Panc1 (cell line): ENCODE data around the gene KRTAP4-6. TPM values are rescaled to one million over a fixed set of nuclear protein-coding genes. Genes with fewer than 3 reads are reported as not detected.

Experiments used
- ATAC-seq: fragments of 200-7000 bp; cut with Tn5 transposase; 2 replicates; pipeline ENCODE4 v1.9.1; 2020; ENCODE audit warnings: mild to moderate bottlenecking, moderate library complexity
- BruUV-seq: library from RNA; stranded (reverse); fragments of 400-500 nt; replicated peaks from 2 replicates; lab custom pipeline; 2021; lab: Mats Ljungman, UMichigan
- CTCF ChIA-PET: fragments of 300-600 bp; sonication (Branson Sonifier 250); formaldehyde crosslinking; loops from one replicate; lab custom pipeline; 2022; ENCODE audit warnings: antibody characterized with exemption; lab: Charles Lee
- POLR2A ChIA-PET: fragments of 300-600 bp; sonication (Branson Sonifier 250); formaldehyde crosslinking; loops from one replicate; lab custom pipeline; 2022; ENCODE audit warnings: antibody characterized with exemption; lab: Charles Lee
- DNase-seq: peaks from one replicate; pipeline ENCODE4 v3.0.0-alpha.2; 2010; ENCODE audit warnings: low read depth, low spot score
- H3K27ac ChIP-seq: 2 replicates; pipeline ENCODE4 v1.5.1; 2011; ENCODE audit warnings: mild to moderate bottlenecking, low read length, inconsistent platforms
- H3K27me3 ChIP-seq: fragments of 200-500 bp; sonication (Bioruptor generic); 2 replicates; pipeline ENCODE4 v1.6.0; 2014; ENCODE audit warnings: low read length, inconsistent platforms; ENCODE audit not compliant: control insufficient read depth, insufficient read depth
- H3K36me3 ChIP-seq: fragments of 200-500 bp; sonication (Bioruptor generic); 2 replicates; pipeline ENCODE4 v1.5.1; 2014; ENCODE audit warnings: inconsistent platforms, mild to moderate bottlenecking, low read length, moderate library complexity; ENCODE audit not compliant: control insufficient read depth, insufficient read depth
- H3K4me1 ChIP-seq: 2 replicates; pipeline ENCODE4 v1.5.1; 2011; ENCODE audit warnings: inconsistent platforms, mild to moderate bottlenecking, low read length, moderate library complexity; ENCODE audit not compliant: control insufficient read depth, insufficient read depth
- H3K4me3 ChIP-seq, 2 experiments: 2 replicates each; pipeline ENCODE4 v1.5.1; 2011 to 2012; ENCODE audit warnings: low read depth in 2 of 2, low read length in 2 of 2, mild to moderate bottlenecking in 2 of 2, inconsistent platforms in 1 of 2, moderate library complexity in 1 of 2
- H3K9me3 ChIP-seq: fragments of 200-500 bp; sonication (Bioruptor generic); 2 replicates; pipeline ENCODE4 v1.5.1; 2014; ENCODE audit warnings: low read depth, mild to moderate bottlenecking, inconsistent platforms, low read length, moderate library complexity; ENCODE audit not compliant: control insufficient read depth, insufficient read depth
- POLR2AphosphoS5 ChIP-seq: IDR thresholded peaks from 2 replicates; pipeline ENCODE4 v1.6.1; 2012; ENCODE audit warnings: mild to moderate bottlenecking, low read depth, low read length, moderate library complexity
- SIN3A ChIP-seq: IDR thresholded peaks from 2 replicates; pipeline ENCODE4 v1.6.1; 2012; ENCODE audit warnings: low read depth, mild to moderate bottlenecking, low read length, moderate library complexity, borderline replicate concordance; ENCODE audit not compliant: insufficient read depth
- TCF7L2 ChIP-seq: IDR thresholded peaks from 2 replicates; pipeline ENCODE4 v1.6.1; 2011; ENCODE audit warnings: mild to moderate bottlenecking, low read depth, low read length, inconsistent platforms
- in situ Hi-C: cut with HindIII; loops from 2 replicates; pipeline ENCODE4 v1.10.0; 2016; ENCODE audit warnings: low sequenced_read_pairs, low pct_unique_long_range_greater_than_20kb
- intact Hi-C: fragments of 100-400 bp; cut with micrococcal nuclease; formaldehyde crosslinking; loops from one replicate; pipeline ENCODE4 v1.10.0; 2022; ENCODE audit not compliant: unreplicated experiment
- total RNA-seq: library from RNA; stranded (reverse); gene quantifications from one replicate; pipeline ENCODE4 v1.2.1, GENCODE V29; 2021; ENCODE audit not compliant: unreplicated experiment
- TF ChIP-seq, protein P1 (sequence below): fragments of 450-650 bp; IDR thresholded peaks from 2 replicates; pipeline ENCODE4 v1.5.1; 2017; ENCODE audit warnings: mild to moderate bottlenecking
- TF ChIP-seq, protein P2 (sequence below), 2 experiments: IDR thresholded peaks; 2 replicates each; pipeline ENCODE4 v1.6.1; 2011 to 2012; ENCODE audit warnings: low read depth in 2 of 2, control low read depth in 1 of 2, low read length in 1 of 2, mild to moderate bottlenecking in 1 of 2, moderate library complexity in 1 of 2; ENCODE audit not compliant: insufficient read depth in 1 of 2

The KRTAP4-6 gene
- total RNA-seq, 1 experiment from 2014 or later: not detected

DNA sequence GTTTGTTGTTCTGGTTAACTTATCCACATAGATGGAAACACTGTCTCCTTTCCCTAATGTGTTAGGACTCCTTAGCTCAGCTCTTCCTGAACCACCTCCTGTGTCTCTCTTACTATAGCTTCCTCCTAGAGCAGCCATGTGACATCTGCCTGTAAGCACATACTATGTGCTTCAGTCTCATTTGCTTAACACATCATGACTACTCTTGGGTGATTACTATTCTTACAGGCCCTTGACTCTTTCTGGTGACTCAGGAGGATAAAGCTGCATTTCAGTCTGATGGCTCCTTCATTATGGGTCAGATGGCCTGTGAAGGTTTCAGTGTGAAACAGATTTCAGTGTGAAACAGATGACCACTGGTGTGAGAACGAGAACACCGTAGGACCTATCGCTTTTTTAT, 38.0 kb upstream of the KRTAP4-6 start:
- no peaks in the 10 kb centered on the region for H3K9me3 ChIP-seq
- in situ Hi-C loops (no loop called here), intact Hi-C loops (no loop called here)
- ChIA-PET CTCF (no interaction called here), POLR2A (no interaction called here)
- no peak overlapping the region for H3K4me3 ChIP-seq
- H3K27me3 ChIP-seq: peaks cover 15% of the 10 kb centered on the region
- DNase-seq (no peak), ATAC-seq (no peak)
- TF ChIP-seq, protein P1, sequence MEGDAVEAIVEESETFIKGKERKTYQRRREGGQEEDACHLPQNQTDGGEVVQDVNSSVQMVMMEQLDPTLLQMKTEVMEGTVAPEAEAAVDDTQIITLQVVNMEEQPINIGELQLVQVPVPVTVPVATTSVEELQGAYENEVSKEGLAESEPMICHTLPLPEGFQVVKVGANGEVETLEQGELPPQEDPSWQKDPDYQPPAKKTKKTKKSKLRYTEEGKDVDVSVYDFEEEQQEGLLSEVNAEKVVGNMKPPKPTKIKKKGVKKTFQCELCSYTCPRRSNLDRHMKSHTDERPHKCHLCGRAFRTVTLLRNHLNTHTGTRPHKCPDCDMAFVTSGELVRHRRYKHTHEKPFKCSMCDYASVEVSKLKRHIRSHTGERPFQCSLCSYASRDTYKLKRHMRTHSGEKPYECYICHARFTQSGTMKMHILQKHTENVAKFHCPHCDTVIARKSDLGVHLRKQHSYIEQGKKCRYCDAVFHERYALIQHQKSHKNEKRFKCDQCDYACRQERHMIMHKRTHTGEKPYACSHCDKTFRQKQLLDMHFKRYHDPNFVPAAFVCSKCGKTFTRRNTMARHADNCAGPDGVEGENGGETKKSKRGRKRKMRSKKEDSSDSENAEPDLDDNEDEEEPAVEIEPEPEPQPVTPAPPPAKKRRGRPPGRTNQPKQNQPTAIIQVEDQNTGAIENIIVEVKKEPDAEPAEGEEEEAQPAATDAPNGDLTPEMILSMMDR: no peak
- no peak for TF ChIP-seq POLR2AphosphoS5
- no peak for TF ChIP-seq TCF7L2
- TF ChIP-seq, protein P2, sequence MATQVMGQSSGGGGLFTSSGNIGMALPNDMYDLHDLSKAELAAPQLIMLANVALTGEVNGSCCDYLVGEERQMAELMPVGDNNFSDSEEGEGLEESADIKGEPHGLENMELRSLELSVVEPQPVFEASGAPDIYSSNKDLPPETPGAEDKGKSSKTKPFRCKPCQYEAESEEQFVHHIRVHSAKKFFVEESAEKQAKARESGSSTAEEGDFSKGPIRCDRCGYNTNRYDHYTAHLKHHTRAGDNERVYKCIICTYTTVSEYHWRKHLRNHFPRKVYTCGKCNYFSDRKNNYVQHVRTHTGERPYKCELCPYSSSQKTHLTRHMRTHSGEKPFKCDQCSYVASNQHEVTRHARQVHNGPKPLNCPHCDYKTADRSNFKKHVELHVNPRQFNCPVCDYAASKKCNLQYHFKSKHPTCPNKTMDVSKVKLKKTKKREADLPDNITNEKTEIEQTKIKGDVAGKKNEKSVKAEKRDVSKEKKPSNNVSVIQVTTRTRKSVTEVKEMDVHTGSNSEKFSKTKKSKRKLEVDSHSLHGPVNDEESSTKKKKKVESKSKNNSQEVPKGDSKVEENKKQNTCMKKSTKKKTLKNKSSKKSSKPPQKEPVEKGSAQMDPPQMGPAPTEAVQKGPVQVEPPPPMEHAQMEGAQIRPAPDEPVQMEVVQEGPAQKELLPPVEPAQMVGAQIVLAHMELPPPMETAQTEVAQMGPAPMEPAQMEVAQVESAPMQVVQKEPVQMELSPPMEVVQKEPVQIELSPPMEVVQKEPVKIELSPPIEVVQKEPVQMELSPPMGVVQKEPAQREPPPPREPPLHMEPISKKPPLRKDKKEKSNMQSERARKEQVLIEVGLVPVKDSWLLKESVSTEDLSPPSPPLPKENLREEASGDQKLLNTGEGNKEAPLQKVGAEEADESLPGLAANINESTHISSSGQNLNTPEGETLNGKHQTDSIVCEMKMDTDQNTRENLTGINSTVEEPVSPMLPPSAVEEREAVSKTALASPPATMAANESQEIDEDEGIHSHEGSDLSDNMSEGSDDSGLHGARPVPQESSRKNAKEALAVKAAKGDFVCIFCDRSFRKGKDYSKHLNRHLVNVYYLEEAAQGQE (IDR thresholded peaks at IDR 0.05; ENCODE audit: insufficient read depth in 1 of 2, low read depth in 2 of 2, low read length in 1 of 2): no peak
- TF ChIP-seq SIN3A: no peak
- no peaks in the 10 kb centered on the region for H3K4me1 ChIP-seq
- BruUV-seq: no TSS peak
- H3K36me3 ChIP-seq: no peaks in the 10 kb centered on the region
- no peak overlapping the region for H3K27ac ChIP-seq

DNA sequence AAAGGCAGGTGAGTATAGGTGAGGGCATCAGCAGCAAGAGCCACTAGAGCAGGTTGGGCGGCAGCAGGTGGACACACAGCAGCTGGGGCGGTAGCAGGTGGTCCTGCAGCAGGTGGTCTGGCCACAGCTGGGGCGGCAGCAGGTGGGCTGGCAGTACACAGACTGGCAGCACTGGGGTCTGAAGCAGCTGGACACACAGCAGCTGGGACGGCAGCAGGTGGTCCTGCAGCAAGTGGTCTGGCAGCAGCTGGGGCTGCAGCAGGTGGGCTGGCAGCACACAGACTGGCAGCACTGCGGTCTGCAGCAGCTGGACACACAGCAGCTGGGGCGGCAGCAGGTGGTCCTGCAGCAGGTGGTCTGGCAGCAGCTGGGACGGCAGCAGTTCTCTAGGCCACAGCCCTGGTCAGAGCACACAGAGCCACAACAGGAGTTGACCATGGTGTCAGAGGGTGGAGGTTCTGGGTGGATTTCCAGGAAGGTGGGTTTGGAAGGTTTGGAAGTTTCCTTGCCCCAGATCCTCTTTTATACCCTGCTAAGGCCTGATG, 37.5 kb upstream of the KRTAP4-6 start, which contains the start of gene KRTAP4-2:
TSS of gene KRTAP4-2 (minus strand) at position 495 of the 545 bp plus-strand sequence. CDS start at position 438, 57 bp downstream.
- Histone ChIP-seq H3K27ac (no peak within 1 kb of the TSS), H3K4me1 (no peaks in the 10 kb centered on the region), H3K9me3 (no peaks in the 10 kb centered on the region), H3K4me3 (no peak within 1 kb of the TSS), H3K27me3 (peaks cover 15% of the 10 kb centered on the region), H3K36me3 (no peaks in the 10 kb centered on the region)
- DNase-seq (no peak), ATAC-seq (no peak)
- ChIA-PET CTCF (no interaction called here), POLR2A (no interaction called here)
- intact Hi-C loops (no loop called here), in situ Hi-C loops (no loop called here)
- TF ChIP-seq TCF7L2 (no peak), SIN3A (no peak), POLR2AphosphoS5 (no peak)
- TF ChIP-seq, protein P2 (IDR thresholded peaks at IDR 0.05; ENCODE audit: insufficient read depth in 1 of 2, low read depth in 2 of 2, low read length in 1 of 2): no peak
- TF ChIP-seq, protein P1: no peak
- no TSS peak for BruUV-seq
